ENCODE data around the gene RASGEF1B. TPM values are rescaled to one million over a fixed set of nuclear protein-coding genes. Genes with fewer than 3 reads are reported as not detected.
"Not testable (repeated sequence)": the region's sequence is repeated elsewhere in the genome, so short reads cannot be mapped to it uniquely, and the experiment has no call there.

The RASGEF1B gene
- total RNA-seq, 1 donor from 2014 or later = not detected

DNA sequence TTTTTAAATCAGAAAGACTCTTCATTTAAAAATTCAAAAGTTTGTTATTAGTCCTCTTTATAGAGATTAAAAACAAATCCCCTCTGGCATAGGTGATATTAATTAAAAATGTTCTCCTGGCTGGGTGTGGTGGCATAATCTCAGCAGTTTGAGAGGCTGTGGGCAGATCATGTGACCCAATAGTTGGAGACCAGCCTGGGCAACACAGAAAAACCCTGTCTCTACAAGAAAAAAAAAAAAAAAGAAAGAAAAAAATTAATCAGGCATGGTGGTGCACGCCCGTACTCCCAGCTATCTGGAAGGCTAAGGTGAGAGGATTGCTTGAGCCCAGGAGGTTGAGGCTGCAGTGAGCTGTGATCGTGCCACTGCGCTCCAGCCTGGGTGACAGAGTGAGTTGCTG, 38.9 kb downstream of the RASGEF1B start:
- no peak for DNase-seq (ENCODE audit: low read depth)

DNA sequence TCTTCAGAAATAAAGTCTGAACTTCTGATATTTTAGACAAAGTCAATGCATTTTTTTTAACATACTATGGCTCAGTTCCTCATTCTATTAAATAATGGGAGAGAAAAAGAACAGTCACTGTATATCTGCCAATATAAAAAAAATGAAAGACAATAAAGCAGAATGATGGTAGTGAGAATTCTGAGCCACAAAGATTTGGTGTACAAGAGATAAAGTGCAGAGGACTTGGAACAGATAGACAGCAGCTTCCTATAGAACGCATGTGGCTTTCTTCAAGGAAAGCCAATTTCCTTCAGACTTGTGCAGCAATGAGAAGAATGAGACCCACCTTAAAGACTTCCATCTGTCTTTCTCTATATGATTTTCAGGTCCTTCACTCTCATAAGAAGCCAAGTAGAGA, 39.7 kb downstream of the RASGEF1B start:
- DNase-seq (ENCODE audit: low read depth) = no peak

DNA sequence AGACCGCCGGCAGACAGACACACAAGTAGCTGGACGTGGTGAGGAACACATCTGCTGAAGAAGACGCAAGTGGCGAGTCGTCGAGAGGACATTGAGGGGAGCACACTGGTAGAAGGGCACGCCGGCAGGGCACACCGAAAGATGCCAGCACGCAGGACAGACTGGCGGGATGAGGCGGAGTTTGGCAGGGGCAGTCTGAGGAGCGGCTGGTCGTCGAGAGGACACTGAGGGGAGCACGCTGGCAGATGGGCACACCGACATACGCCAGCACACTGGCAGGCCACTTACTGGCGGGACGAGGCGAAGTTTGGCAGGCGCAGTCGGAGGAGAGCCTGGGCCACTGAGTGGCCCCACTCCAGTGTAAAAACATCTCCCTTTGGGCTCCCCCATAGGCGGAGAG, 42.1 kb downstream of the RASGEF1B start:
- no peak for DNase-seq (ENCODE audit: low read depth)

DNA sequence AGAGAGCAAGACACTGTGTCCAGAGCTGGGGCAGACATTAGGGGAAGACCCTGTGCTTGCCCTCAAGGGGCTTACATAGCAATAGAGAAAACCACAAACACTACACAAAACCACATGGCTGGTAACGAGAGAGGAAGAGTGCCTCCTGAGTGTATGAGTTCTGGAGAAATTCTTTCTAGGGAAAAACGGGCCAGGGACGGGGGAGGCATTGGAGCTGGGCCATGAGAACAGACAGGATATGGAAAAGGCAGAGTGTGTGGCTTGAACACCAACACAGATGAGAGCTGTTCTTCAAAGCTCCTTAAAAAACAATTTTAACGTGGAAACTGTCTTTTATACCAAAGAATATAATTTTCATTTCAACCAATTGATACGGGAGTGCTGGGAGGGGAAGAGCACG, 42.7 kb downstream of the RASGEF1B start:
- DNase-seq (ENCODE audit: low read depth) = no peak

DNA sequence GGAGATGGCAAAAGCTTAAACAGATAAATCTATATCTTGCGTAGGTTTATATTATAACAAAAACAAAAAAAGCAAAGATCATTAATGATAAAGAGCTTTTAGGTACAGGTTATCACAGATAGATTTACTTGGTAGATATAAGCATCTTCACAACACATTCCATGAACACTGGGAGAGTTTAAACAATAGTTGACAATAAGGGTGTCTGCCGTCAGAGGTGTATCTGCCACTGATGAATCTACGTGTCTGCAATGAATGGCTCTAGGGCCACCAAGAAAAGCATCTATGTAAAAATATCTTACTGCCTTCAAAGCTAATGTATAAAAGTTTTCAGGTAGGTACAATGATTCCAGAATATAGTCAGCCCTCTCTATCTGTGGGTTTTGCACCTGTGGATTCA, 43.7 kb downstream of the RASGEF1B start:
- DNase-seq (ENCODE audit: low read depth) = no peak

DNA sequence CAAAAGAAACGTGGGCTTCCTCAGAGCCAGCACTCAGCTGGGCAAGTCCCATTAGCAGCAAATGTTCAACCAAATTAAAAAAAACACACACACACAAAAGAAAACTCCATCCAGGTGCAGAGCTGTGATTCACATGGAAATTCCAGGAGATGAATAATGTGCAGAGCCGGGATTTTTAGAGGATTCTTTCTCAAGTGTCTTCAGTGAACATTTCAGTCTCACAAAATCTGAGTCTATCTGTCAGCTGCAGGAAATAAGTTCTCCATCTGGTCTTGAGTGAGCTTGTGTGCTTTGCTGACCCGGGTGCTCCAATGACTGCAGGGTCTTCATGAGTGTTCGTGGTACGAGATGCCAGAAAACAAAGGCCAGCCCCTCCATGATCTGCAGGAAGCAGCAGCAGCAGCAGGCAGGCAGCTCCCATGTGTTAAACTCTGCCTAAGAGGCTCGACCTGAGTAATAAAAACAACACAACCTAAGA, 44.3 kb downstream of the RASGEF1B start:
- DNase-seq (ENCODE audit: low read depth) = no peak

DNA sequence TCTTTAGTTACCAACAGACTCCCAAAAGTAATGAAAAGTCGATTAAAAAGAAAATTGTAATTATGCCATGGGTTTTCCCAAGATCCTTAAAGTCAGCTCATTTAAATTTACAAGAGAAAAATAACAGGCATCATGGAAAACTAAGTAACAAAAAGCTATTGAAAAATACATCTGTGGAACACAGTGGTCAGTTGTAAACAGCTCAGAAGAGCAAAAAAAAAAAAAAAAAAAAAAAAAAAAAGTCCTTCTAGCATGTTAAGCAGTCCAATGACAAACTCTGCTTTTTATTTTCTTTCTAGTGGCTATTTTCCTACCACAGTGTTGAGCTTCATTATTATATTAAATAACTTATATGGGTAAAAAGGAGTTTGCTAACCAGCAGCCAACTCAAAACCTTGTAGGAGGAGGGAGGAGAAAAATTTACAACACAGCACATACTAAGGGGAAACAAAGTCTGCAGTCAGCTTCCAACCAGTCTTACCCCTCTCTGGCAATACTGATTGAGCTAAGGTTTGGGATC, 44.9 kb downstream of the RASGEF1B start:
- DNase-seq (ENCODE audit: low read depth) = no peak

DNA sequence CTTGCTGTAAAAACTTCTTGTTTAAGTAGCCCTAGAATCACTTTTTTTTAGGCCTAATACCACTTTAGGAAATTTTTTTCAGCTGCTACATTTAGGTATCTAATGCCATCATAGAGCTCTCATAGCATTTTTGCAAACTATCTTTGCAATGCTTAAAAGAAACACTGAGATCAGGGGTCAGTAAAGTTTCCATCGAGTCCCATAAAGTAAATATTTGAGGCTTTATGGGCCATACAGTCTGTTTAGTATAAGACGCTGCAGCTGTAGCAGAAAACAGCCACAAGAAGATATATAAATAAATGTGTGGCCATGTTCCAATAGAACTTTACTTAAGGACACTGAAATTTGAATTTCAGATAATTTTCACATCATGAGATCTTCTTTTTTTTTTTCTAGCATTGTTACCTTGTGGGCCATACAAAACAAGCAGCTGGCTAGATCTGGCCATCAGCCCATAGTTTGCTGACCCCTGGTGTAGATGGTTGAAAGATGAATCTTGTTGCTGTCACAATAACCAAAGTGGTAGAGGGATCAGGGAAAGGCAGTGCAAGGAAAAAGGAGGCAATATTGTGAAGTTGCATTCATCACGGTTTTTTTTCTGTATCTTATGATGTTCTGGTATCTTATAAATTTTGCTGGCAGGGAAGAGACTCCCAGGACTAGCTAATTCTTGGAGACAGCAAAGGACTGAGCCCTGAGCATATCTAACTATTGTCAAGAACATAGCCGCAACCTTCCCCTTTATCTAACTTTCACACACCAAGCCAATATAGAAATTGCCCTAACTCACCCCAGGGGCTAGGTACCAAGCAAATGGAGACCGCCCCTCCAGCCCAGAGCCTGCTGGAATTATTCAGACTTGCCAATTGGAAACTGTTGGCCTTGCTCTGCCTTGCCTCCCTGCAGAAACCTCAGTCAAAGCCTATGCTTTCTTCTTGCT, 46.6 kb downstream of the RASGEF1B start:
- no peak for DNase-seq (ENCODE audit: low read depth)

DNA sequence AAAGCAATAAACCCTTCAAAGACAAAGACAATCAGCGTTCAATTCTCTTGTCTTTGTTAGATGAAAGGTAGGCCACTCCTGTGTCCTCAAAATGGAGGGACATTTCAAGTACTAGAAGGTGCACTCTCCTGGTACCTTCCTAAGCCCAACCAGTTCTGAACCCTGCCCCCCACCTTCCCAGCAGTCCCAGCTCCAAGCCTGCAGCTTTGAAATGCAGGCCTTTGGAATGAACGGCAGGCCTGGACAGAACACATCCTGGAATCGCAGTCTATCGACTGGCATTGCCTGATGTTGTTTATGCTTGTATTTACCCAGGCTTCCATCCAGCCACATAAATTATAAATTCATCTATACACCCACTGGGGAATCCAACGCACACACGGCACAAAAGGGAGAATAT, 47.4 kb downstream of the RASGEF1B start:
- DNase-seq (ENCODE audit: low read depth) = no peak

DNA sequence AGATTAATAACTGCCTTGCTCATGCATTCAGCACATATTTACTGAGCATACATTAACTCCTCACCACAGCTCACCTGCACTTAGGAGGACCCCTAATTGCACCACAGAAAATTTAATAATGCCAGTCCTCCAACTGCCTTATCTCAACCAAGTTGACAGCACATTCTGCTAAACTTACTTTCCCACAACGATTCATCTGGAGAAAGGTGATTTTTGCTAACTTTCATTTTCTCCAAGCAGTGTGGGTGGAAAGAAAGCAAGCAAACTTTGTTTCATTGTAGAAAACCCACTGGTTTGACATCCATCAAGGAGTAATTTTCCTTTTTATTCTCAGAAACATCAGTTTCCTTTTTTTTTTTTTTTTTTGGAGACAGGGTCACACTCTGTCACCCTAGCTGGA, 49.1 kb downstream of the RASGEF1B start:
- DNase-seq (ENCODE audit: low read depth) = no peak

DNA sequence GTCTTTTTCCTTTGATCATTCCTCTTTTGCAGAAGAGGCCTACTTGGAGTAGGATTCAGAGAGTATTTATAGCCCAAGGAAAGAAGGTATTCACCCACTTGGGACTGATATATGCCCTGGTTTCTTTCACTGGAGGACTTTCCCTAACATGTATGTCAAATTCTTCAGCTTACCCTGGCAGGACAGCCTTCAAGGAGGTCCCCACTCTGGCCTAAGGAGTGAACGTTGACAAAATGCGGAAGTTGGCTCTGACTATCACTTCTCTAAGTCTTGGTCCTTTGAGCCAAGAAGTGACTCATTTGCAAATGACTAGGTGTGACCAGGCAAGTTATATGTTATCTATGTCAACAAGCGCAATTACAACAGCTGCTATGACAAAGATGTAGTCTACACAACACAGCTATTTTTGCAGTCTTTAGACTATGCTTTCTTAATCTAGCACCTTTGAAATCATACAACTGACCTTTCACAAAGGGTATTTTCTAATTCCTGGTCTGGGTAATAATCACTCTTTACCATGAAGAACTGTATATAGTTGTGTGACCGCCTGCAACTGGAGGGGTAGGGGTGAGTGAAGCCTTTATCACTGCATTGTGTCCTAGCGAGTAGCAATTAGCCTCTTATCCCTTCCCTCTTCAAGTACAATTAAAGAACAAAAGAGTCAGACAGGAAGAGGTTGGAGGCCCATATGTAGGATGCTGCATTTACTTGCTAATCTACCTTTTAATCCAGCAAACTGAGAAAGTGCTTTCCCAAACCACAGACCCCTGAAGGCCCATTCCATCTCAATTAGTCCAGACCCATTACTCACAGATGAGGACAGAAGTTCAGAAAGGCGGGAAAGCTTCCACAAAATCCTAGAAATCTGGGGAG, 50.1 kb downstream of the RASGEF1B start:
- DNase-seq (ENCODE audit: low read depth) = peak; percentile 4

DNA sequence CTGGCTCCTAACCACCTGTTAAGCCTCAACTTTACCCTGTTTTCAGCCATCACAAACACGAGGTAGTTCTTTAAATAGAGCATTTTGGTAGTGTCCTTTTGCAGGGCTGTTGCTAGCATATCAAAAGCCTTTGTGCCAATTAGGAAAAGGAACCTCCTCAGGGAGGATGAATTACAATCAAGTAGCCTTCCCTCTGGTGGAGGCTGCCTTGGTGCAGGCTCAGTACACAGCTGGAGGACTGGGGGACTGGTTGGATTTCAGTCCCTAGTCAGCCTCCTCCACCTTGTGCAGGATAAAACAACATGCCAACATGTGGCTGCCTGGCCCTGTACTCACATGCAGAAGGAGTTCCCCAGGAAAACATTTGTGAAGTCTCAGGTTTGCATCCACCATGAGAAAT, 53.1 kb downstream of the RASGEF1B start:
- DNase-seq (ENCODE audit: low read depth) = no peak

DNA sequence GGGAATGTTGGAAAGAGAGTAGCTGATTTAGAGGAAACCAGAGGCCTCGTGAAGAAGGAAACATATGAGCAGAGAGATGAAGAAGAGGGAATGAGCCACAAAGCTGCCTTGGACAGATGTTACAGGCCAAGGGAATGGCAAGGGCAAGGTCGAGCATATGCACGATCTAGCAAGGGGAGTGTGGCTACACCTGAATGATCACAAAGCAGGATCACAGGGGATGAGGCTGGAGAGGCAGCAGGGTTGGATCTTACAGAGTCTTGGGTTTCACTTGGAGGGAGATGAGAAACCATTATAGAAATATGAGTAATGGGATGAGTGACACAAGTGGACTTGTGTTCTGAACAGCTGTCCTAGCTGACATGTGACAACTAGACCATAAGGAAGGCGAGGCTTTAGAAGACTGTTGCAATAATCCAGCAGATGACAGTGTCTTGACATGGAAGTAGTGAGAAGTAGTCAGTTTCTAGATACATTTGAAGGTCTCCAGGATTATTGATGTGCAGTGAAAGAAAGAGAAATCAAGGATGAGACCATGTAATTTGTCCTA, 58.7 kb downstream of the RASGEF1B start:
- DNase-seq (ENCODE audit: low read depth) = peak; percentile 78

DNA sequence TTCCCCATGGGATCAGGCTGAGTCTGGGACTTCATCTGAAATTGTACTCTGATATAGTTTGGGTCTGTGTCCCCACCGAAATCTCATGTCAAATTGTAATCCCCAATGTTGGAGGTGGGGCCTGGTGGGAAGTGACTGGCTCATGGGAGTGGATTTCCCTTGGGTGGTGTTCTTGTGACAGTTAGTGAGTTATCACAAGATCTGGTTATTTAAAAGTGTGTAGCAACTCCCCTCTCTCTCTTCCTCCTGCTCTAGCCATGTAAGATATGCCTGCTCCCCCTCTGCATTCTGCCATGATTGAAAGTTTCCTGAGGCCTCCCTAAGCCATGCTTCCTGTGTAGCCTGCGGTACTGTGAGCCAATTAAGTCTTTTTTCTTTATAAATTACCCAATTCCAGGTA, 61.0 kb downstream of the RASGEF1B start:
- no peak for DNase-seq (ENCODE audit: low read depth)

DNA sequence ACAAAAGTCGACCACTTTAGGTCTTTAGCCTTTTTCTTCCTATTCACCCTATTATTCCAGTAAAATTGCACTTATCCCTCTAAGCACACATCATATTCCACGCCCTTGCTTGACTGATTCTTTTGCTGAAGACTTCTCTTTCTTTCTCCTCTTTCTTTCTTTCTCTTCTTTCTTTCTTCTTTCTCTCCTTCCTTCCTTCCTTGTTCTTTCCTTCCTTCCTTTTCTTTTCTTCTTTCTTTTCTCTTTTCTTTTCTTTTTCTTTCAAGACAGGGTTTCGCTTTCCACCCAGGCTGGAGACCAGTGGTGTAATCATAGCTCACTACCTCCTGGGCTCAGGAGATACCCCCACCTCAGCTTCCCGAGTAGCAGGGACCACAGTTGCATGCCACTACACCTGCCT, 61.9 kb downstream of the RASGEF1B start:
- no peak for DNase-seq (ENCODE audit: low read depth)

DNA sequence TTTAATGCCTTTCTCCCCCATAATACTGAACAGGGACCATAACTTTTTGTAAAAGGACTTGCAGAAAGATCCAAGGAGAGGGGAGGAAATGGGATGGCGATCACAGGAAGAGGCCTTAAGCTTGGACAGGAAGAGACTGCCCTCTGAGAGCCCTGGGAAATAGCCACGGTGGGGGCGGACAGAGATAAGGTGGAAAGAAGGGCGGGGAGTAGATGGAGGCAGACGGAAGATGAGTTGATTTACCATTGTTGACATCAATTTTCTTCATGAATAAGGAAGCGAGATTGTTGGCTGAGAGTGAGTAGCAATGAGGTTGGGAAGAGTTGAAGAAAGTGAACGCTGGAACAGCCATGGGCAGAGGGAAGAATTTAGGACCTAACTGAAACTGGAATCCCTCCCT, 63.4 kb downstream of the RASGEF1B start:
- no peak for DNase-seq (ENCODE audit: low read depth)

DNA sequence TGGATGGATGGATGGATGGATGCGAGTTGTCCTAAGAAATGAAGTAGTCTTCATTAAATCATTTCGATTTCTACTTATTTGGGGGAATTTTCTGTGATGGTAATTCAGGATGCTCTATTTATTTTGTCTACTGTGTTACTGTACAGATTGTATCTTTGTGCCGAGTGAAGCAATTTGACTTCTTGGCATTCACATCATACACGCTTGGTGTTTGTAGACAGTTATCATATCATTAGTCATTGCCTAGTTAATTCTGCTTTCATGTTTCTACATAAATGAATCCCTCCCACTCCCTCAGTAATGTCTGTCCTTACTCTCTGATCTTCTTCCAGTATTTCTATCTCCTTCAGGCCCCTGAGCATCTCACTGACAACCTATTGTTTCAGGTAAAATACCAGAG, 64.0 kb downstream of the RASGEF1B start:
- DNase-seq (ENCODE audit: low read depth) = no peak

DNA sequence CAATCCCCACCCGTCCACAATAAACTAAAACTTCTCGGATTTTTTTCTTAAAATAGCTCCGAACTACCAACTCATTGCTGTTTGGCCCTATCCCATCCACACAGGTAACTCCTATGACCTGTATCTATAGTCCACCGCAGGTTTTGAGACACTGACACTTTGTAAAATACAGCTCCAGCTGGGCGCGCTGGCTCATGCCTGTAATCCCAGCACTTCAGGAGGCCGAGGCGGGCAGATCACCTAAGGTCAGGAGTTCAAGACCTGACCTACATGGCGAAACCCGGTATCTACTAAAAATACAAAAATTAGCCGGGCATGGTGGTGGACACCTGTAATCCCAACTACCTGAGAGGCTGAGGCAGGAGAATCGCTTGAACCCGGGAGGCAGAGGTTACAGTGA, 65.2 kb downstream of the RASGEF1B start:
- DNase-seq (ENCODE audit: low read depth) = not testable (repeated sequence)

DNA sequence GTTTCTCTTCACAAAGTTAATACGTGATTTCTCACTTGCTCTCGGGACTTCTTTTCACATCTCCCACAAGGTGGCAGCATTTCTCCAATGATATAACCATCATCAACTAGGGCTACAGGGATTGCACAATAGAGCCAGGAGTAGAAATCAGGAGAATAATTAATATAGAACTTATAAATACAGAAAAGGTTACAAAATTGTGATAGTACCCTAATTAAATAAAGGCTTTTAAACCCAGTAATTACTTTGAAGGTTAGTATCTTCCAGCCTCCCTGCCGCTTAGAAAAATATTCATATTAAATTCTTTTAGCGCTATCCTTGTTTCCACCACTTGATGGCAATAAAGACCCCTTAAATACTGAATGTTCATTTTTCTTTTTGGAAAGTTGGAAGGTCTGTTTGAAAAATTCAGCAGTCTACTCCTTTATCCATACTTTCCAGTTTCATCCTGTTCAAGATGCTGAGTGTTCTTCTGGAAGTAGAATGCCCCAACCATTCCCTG, 65.8 kb downstream of the RASGEF1B start:
- peak; percentile 90 for DNase-seq (ENCODE audit: low read depth)

DNA sequence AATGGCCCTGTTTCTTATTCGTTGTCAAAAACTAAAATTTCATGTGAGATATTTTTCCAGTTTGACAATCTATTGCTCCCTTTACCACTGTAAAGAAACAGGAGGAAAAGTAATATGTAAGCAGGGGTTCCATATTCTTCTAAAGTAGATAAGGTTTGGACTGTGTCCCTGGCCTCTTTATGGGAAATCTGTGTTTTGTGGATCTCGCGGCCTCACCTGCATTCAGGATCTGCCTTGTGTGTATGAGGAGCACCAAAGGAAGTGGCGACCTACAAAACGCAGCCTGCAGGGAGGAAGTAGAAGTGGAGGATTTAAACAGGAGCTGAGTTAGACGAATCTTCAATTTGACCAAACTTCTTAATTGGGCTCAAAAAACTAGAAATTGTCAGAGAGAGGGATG, 67.0 kb downstream of the RASGEF1B start:
- no peak for DNase-seq (ENCODE audit: low read depth)

DNA sequence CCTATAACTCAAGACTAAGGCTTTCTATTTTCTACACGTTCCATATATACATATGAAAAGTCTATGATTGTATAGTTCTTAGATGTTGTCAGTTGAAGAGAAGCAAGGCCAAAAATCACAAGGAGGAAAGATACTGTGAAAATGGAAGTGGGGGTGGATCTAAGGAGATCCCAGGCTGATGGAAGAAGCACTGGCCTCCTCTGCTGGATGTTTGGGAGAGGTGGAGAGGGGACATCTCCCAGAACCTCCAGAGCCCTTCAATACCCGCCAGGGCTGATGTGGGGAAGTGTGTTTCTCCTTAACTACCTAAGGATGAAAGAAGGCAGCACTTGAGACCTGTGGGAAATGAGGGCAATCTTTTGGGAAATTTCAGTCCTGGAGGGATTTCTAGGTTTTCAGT, 67.4 kb downstream of the RASGEF1B start:
- DNase-seq (ENCODE audit: low read depth) = no peak
